Keratinocyte (primary cell): Measurements from ENCODE around the gene FSTL5.

Experiments
- CTCF ChIP-seq, 3 experiments: IDR thresholded peaks in 1 of 3; conservative IDR thresholded peaks in 1 of 3; optimal IDR thresholded peaks in 1 of 3; 2 replicates in 2 of 3; 3 replicates in 1 of 3; pipeline versions ENCODE3 to v1.5.1; 2011; ENCODE audit warnings: low read length in 3 of 3, mild to moderate bottlenecking in 3 of 3, moderate library complexity in 2 of 3, control low read depth in 1 of 3, inconsistent platforms in 1 of 3; ENCODE audit not compliant: insufficient read depth in 2 of 3; ENCODE audit errors: extremely low read depth in 1 of 3
- EZH2 ChIP-seq: IDR thresholded peaks from one replicate; pipeline ENCODE4 v1.6.1; 2012; ENCODE audit warnings: inconsistent platforms, mild to moderate bottlenecking, low read length, moderate library complexity

- TF ChIP-seq CTCF (optimal IDR thresholded peaks at IDR 0.05 in 1 of 3, IDR thresholded peaks at IDR 0.05 in 1 of 3, conservative IDR thresholded peaks at IDR 0.05 in 1 of 3; ENCODE audit: extremely low read depth in 1 of 3, insufficient read depth in 2 of 3, low read length in 3 of 3) (no peak), EZH2 (no peak)
These were observed 516.0 kb downstream of the FSTL5 start for GRCh38 chr4:161647757-161648156.
